Measurements from ENCODE around the gene BICRAL.

DNA sequence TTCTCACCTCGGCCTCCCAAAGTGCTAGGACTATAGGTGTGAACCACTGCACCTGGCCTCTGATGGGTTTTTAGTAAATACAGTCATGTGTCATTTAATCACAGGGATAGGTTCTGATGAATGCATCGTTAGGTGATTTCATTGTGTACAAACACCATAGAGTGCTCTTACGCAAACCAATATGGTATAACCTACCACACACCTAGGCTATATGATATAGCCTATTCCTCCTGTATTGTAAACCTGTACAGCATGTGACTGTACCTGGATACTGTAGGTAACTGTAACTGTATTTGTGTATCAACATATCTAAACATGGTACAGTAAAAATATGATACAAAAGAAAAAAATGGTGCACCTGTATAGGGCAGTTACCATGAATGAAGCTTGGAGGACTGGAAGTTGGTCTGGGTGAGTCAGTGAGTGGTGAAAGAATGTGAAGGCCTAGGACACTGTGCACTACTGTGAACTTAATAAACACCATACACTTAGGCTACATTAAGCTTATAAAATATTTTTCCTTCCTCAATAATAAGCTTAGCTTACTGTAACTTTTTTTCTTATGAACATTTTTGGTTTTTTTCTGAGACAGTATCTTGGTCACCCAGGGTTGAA is 10.0 kb downstream of the BICRAL start:
- TF ChIP-seq EZH2phosphoT487 (IDR thresholded peaks at IDR 0.05; ENCODE audit: low read depth, severe bottlenecking, unreplicated experiment) = no peak
- TF ChIP-seq, protein P1, sequence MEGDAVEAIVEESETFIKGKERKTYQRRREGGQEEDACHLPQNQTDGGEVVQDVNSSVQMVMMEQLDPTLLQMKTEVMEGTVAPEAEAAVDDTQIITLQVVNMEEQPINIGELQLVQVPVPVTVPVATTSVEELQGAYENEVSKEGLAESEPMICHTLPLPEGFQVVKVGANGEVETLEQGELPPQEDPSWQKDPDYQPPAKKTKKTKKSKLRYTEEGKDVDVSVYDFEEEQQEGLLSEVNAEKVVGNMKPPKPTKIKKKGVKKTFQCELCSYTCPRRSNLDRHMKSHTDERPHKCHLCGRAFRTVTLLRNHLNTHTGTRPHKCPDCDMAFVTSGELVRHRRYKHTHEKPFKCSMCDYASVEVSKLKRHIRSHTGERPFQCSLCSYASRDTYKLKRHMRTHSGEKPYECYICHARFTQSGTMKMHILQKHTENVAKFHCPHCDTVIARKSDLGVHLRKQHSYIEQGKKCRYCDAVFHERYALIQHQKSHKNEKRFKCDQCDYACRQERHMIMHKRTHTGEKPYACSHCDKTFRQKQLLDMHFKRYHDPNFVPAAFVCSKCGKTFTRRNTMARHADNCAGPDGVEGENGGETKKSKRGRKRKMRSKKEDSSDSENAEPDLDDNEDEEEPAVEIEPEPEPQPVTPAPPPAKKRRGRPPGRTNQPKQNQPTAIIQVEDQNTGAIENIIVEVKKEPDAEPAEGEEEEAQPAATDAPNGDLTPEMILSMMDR (IDR thresholded peaks at IDR 0.05; ENCODE audit: poor library complexity) = no peak
